ENCODE results near the gene UFSP1. TPM values are rescaled to one million over a fixed set of nuclear protein-coding genes. Genes with fewer than 3 reads are reported as not detected.
A peak's percentile ranks its signal among the peaks of the same experiment; 100 is the strongest.
"Not testable (repeated sequence)": the region's sequence is repeated elsewhere in the genome, so short reads cannot be mapped to it uniquely, and the experiment has no call there.

UFSP1 gene
- total RNA-seq = 1 to 10 TPM; 2.4 to 7.1 (median 3.1) TPM
- polyA plus RNA-seq = 1 to 10 TPM; 1.8 to 5.3 (median 1.8) TPM

- peaks cover 38 to 45% (median 42%) of the 10 kb centered on the region in 4 donors for H3K36me3 ChIP-seq
- TF ChIP-seq POLR2AphosphoS5 (IDR thresholded peaks at IDR 0.05) (no peak), POLR2A (IDR thresholded peaks at IDR 0.05) (no peak), EP300 (IDR thresholded peaks at IDR 0.05) (no peak)
- TF ChIP-seq, protein P1, sequence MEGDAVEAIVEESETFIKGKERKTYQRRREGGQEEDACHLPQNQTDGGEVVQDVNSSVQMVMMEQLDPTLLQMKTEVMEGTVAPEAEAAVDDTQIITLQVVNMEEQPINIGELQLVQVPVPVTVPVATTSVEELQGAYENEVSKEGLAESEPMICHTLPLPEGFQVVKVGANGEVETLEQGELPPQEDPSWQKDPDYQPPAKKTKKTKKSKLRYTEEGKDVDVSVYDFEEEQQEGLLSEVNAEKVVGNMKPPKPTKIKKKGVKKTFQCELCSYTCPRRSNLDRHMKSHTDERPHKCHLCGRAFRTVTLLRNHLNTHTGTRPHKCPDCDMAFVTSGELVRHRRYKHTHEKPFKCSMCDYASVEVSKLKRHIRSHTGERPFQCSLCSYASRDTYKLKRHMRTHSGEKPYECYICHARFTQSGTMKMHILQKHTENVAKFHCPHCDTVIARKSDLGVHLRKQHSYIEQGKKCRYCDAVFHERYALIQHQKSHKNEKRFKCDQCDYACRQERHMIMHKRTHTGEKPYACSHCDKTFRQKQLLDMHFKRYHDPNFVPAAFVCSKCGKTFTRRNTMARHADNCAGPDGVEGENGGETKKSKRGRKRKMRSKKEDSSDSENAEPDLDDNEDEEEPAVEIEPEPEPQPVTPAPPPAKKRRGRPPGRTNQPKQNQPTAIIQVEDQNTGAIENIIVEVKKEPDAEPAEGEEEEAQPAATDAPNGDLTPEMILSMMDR (IDR thresholded peaks at IDR 0.05) = no peak
- no peaks in the 10 kb centered on the region for H3K27me3 ChIP-seq
- H3K4me3 ChIP-seq = peak within 1 kb of the TSS; percentile 53 to 70 (median 66)
- H3K9me3 ChIP-seq = no peaks in the 10 kb centered on the region
- intact Hi-C loops (cut with DNase I) = no loop called here
- WGBS, 2 donors = 2 to 4% methylated on average over 72 to 73 of the region's 73 CpGs
- peak within 1 kb of the TSS; percentile 90 to 94 (median 93) for H3K27ac ChIP-seq
- peak; percentile 72 for DNase-seq
- H3K4me1 ChIP-seq = peaks cover 0 to 38% (median 32%) of the 10 kb centered on the region in 4 donors
These were observed at the start of gene UFSP1 for GRCh38 chr7:100888988-100889750. TSS of gene UFSP1 (minus strand) at chr7:100889715. CDS start at chr7:100889271, 444 bp downstream.

- WGBS, 2 donors = 82 to 94% methylated on average over 7 of the region's 7 CpGs
- H3K27me3 ChIP-seq; H3K9me3 ChIP-seq; H3K36me3 ChIP-seq; H3K4me1 ChIP-seq; H3K4me3 ChIP-seq; H3K27ac ChIP-seq; intact Hi-C loops (cut with DNase I); DNase-seq: not testable (repeated sequence)
These were observed 46.7 kb upstream of the UFSP1 start for GRCh38 chr7:100936167-100936566.

DNA sequence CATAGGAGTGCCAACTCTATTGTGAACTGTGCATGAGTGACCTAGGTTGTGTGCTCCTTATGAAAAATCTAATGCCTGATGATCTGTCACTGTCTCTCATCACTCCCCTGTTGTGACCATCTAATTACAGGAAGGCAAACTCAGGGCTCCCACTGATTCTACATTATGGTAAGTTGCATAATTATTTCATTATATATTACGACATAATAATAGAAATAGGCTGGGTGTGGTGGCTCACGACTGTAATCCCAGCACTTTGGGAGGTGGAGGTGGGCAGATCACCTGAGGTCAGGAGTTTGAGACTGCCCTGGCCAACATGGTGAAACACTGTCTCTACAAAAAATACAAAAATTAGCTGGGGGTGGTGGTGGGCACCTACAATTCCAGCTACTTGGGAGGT is 45.9 kb upstream of the UFSP1 start:
- H3K9me3 ChIP-seq; H3K27ac ChIP-seq; intact Hi-C loops (cut with DNase I); DNase-seq; H3K27me3 ChIP-seq; H3K4me3 ChIP-seq; H3K36me3 ChIP-seq; H3K4me1 ChIP-seq: not testable (repeated sequence)
- WGBS, 2 donors = 51 to 76% methylated on average over 2 of the region's 2 CpGs

DNA sequence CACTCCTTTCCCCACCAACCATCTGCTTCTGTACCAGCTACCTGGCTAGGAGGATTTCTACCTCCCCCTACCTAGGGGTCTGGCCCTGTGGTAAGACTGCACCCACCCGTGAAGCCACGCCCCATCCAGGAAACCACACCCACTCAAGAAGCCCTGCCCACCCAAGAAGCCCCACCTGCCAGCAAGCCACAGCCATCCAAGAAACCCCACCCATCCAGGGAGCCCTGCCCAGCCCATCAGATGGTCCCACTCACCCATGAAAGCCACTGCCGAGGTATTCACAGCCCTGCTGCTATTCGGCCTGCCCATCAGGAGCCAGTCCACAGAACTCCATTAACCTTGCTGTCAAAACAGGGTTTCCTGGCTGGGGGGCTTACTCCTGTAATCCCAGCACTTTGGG is 44.2 kb upstream of the UFSP1 start:
- intact Hi-C loops (cut with DNase I) = no loop called here
- no peak overlapping the region for H3K4me3 ChIP-seq
- no peaks in the 10 kb centered on the region for H3K36me3 ChIP-seq
- DNase-seq = no peak
- H3K27ac ChIP-seq = no peak overlapping the region
- 23 to 51% methylated on average over 4 of the region's 4 CpGs for WGBS, 2 donors
- no peaks in the 10 kb centered on the region for H3K4me1 ChIP-seq
- TF ChIP-seq POLR2AphosphoS5 (IDR thresholded peaks at IDR 0.05) (no peak), POLR2A (IDR thresholded peaks at IDR 0.05) (no peak)
- TF ChIP-seq, protein P1 (IDR thresholded peaks at IDR 0.05) = no peak
- H3K27me3 ChIP-seq = no peaks in the 10 kb centered on the region
- peaks cover 0 to 3% (median 0%) of the 10 kb centered on the region in 4 donors for H3K9me3 ChIP-seq

- WGBS, 2 donors = 96 to 97% methylated on average over 1 of the region's 1 CpG
- TF ChIP-seq EP300 (IDR thresholded peaks at IDR 0.05) (no peak), POLR2A (IDR thresholded peaks at IDR 0.05) (no peak), POLR2AphosphoS5 (IDR thresholded peaks at IDR 0.05) (no peak)
- TF ChIP-seq, protein P1 (IDR thresholded peaks at IDR 0.05) = no peak
- Histone ChIP-seq H3K4me3 (no peak overlapping the region), H3K27me3 (no peaks in the 10 kb centered on the region), H3K27ac (no peak overlapping the region), H3K36me3 (no peaks in the 10 kb centered on the region), H3K4me1 (no peaks in the 10 kb centered on the region), H3K9me3 (peaks cover 0 to 3% (median 0%) of the 10 kb centered on the region in 4 donors)
- no peak for DNase-seq
- intact Hi-C loops (cut with DNase I) = no loop called here
These were observed 40.3 kb upstream of the UFSP1 start for GRCh38 chr7:100929808-100930174.

DNA sequence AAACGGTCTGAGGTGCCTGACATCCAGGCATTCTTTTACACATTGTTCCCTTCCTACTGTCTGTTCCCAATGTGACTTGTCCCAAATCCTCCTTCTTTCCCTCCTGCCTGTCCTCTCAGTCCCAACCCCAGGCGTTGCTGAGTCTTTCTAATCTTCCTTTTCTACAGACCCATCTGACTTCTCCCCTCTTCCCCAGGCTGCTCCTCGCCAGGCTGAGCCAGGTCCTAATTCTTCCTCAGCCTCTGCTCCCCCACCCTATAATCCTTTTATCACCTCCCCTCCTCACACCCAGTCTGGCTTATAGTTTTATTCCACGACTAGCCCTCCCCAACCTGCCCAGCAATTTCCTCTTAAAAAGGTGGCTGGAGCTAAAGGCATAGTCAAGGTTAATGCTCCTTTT is 34.1 kb upstream of the UFSP1 start:
- DNase-seq; intact Hi-C loops (cut with DNase I); H3K4me3 ChIP-seq; H3K27me3 ChIP-seq; H3K9me3 ChIP-seq; H3K36me3 ChIP-seq; H3K27ac ChIP-seq; H3K4me1 ChIP-seq: not testable (repeated sequence)
- 51 to 53% methylated on average over 4 of the region's 4 CpGs for WGBS, 2 donors

Measured in sigmoid colon (tissue), 7 donors.